ENCODE results near the gene NRP2.

NRP2 gene

DNA sequence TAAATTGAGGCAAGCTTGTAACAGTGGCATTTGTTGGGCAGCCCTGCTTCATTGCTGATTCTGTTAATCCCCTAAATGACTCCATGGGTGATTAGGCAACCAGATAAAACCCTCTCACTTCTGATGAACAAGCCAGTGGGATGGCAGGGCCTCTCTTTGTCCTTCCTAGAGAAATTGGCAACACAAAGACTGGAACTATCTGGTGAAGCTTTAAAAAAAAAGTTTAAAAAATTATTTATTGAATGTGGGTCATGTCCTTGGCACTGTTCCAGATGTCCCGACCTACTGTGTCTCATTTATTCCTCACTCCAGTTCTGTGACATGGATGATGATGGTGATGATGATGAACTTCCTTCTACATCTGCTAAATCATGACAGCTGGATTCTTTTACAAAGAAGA is 30.8 kb downstream of the NRP2 start:
- DNase-seq = no peak

DNA sequence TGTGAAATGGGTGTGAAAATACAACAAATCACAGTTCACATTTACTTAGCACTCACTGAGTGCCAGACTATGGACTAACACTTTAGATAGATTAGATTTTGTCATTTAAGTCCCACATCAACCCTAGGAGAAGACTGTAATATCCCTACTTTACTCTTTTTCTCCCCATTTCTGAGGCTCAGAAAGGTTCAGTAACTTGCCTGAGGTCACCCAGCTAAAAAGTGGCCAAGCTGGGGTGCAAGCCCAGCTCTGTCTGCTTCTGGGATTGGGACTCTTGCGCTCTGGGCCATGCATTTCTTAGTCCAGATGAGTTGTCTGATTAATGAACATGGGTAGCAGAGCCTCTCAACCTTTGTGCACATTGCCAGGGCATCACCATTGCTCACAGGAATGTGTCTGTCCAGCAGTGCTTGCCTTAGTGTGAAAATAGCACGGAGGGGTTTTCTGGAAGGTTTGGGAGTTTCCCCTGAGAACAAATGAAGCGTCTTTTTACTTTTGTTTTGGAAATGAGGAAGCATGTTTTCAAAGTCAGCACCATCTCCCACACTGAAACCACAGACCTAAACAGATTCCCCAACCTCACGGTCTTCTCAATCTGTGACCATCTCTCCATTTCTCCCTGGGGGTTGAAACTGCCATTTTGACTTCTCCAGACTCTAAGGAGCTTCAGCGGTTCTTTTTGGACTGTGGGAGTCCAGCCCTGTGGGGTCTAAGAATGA is 31.9 kb downstream of the NRP2 start:
- no peak for DNase-seq

DNA sequence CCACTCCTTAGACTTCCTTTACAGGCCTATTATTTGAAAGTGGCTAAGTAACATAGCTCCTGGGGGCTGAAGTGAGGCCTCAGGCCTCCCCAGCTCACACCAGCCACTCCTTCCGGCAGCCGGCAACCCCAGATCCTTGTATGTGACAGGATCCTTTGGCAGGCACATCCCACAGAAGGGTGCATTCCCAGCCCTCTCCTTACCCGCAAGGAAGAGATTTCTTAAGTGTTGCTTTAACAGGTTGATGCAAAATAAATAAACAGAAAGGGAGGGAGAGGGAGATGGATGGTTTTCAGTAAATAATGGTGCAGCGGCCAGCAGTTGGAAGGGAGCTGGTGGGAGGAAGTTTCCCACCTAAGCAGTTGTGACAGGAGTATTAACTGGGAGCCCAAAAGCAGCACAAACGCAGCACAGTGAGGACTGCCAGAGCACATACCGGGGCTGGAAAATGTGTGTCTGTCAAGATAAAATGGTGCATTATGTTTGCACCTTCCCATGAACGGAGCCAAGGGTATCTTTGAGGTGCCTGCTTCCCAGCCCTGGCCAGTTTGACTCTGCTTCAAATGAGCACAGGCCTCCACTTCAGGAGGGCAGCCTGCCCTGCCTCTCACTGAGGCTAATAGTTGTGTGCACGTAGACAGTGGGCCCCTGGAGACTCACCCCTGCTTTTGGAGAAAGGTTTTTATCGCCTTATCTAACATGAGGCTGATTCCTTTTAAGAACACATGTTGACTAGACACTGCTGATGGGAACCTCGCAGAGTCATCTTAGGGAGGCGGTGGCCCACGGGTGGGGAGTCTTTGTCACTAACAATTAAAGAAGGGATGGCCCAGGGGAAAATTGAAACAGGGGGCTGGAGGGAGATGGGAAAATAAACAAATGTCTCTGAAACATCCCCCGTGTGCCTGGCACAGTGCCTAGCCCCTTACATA is 32.8 kb downstream of the NRP2 start:
- DNase-seq = no peak

DNA sequence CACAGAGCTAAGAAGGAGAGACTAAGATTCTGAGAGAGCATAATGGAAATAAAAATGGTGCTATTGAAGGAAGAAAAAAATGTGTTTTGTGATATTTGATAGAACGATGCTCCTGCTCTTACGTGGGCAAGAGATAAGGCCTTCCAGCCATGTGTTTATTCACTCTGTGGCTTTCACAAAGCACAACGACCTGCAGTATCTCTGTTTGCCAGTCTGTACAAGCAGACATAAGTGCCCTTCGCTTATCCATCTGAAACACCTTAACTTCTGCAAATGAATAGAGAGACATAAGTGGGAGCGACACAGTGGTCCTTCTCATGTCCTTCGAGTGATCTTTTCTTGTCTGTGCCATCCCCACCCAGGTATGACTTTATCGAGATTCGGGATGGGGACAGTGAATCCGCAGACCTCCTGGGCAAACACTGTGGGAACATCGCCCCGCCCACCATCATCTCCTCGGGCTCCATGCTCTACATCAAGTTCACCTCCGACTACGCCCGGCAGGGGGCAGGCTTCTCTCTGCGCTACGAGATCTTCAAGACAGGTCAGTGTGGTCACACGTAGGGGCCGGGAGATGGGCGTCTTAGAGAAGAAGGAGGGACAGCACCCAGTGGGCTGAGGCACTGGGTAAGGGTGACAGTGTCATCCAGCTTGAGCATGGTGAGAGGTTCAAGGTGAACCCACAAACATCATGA is 33.7 kb downstream of the NRP2 start:
- DNase-seq = no peak

GRCh38 chr2:205717175-205717846 is 35.0 kb downstream of the NRP2 start:
- no peak for DNase-seq

DNA sequence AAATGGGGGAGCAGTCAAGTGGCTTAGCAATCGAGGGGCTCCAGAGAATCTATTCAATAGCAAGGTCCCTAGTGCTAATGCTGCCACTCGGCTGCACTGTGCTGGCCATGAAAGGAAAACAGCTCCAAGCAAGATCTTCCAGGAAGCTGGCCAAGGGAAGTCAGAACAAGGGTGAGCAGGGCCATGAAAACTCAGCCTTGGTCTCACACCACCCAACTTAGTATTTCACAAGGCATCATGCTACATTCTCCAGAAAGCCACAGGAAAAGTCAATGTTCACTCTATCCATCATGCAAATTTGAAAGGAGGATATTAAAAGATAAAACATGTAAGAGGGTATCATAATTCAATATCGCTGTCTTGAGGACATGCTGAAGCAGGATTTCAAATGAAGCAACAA is 35.7 kb downstream of the NRP2 start:
- no peak for DNase-seq

- DNase-seq = no peak
These were observed 37.5 kb downstream of the NRP2 start for GRCh38 chr2:205719847-205720246.

GRCh38 chr2:205720451-205720902 is 38.2 kb downstream of the NRP2 start:
- no peak for DNase-seq

GRCh38 chr2:205721057-205721449 is 38.8 kb downstream of the NRP2 start:
- no peak for DNase-seq

- DNase-seq = no peak
These were observed 40.1 kb downstream of the NRP2 start for GRCh38 chr2:205722283-205722918.

GRCh38 chr2:205723179-205723578 is 40.9 kb downstream of the NRP2 start:
- no peak for DNase-seq

- DNase-seq = no peak
These were observed 42.8 kb downstream of the NRP2 start for GRCh38 chr2:205725059-205725458.

- no peak for DNase-seq
These were observed 44.2 kb downstream of the NRP2 start for GRCh38 chr2:205726506-205726905.

DNA sequence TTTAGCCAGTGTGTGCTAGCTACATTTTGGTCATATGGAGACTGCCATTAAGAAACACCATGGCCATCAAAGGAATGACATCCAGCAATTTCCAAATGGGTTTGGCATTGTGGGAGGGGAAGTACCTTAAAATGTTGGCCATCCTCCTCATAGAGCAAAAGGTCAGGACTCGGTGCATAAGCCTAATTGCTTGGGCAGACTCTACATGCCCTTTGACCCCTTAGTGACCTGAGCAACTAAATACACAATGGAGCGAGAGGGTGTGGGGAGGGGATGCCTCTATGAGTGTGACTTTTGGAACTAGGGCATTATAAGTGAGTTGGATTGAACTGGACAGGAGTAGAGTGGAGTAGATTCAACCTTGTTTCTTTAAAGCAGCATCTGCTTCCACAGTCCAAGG is 44.9 kb downstream of the NRP2 start:
- DNase-seq = no peak

DNA sequence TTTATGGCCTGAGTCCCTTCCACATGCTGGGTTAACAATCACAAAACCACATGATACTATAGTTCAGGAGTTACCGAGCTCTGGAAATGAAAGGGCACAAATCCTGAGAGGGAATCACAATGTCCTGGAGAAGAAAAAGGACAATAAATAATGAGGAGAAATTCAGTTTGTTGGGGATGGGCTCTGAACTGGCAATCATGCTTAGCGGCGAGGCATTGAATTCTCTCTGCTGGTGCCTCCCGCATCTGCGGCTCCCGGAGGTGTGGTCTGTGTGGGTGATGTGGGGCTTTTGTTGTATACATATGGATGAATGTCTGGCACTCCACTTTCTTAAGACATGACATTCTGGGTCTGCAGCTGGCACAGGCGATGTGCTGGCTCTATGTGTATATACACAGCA is 46.1 kb downstream of the NRP2 start:
- DNase-seq = no peak

DNA sequence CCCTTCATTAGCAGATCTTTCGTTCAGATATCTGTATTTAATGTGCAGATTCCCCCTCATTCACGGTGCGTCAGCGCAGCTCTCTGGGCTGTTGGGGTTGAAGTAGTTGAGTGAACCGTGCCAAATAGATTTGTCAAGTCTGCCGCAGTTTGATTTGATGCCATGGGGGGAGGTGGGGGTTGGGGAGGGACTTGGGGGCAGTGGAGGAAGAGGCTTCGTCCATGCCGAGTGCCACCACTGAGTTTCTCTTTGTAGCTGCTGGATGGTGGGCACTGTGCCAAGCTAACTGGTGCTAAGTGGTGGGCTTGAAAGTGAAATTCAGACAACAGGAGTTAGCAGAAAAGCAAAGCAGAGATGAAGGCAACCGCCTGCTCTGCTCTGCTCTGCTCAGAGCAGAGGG is 47.9 kb downstream of the NRP2 start:
- DNase-seq = no peak

- DNase-seq = no peak
These were observed 48.6 kb downstream of the NRP2 start for GRCh38 chr2:205730701-205731582.

DNA sequence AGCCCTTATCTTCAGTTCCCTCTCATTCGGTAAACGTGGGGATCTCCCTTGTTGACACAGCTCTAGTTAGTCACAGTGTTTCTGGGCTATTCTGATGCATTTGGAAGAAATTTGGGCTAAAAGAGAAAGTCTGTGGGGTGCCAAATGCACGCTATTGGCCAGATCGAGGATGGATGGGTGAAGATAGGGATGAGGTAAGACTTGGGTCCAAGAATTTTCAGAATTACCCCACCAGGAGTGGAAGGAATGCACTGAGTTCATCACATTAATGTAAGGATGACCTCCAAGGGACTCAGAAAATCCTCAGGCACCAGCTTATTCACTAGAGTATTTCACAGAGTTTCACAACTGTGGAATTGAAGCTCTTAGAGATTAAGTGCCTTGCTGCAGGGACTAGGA is 49.3 kb downstream of the NRP2 start:
- DNase-seq = no peak

DNA sequence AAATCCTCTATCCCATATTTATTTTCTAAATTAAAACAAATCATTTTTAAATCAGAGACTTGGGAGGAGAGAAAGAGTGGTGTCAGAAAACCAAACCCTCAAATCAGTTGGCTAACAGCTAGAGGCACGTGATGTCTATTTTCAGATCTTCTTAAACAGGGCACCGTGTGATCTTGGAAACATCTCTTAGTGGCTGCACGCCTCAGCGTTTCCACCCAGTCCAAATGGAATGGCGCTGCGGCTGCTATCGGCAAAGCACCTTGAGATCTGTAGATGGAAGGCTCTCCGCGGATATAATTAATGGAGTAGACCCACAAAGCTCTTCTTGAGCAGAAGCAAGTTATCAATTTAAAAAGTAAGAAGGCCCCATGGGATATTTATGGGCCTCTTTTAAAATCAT is 50.0 kb downstream of the NRP2 start:
- DNase-seq = no peak

DNA sequence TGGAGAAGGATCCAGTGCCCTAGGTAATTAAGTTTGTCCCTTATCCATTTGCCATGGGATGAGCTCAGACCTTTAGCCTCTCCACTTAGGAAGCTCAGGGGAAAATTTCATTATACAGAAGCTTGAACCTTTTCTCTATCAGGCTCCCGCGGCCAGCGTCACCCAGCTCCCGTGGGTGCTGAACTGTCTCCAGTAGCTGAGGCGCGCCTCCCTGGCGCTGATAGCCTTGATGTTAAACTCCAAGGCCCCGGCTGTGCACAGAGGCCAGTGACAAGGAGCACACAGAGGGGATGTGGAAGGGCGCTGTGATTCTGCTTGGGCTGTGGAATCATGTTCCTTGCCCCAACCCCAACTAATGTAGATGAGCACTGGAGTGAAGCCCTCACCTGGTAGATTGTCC is 50.8 kb downstream of the NRP2 start:
- DNase-seq = no peak

GRCh38 chr2:205733648-205734047 is 51.3 kb downstream of the NRP2 start:
- DNase-seq = no peak

Data from cerebellar nuclear complex (tissue), 1 donor.